Epithelial cell of esophagus (primary cell): ENCODE measurements around the gene PCSK6.

Experiments used
- DNase-seq: peaks from one replicate; pipeline ENCODE4 v3.0.0; 2010; ENCODE audit warnings: low read depth
- H3K4me3 ChIP-seq: 2 replicates; pipeline ENCODE4 v1.5.1; 2011; ENCODE audit warnings: mild to moderate bottlenecking, low read length, control low read depth
- CTCF ChIP-seq: IDR thresholded peaks from 2 replicates; pipeline ENCODE4 v1.5.1; 2011; ENCODE audit warnings: low read depth, mild to moderate bottlenecking, low read length, control low read depth, inconsistent platforms; ENCODE audit not compliant: insufficient read depth; ENCODE audit errors: missing control alignments

PCSK6 gene

GRCh38 chr15:101432982-101433381 is 56.5 kb downstream of the PCSK6 start:
- no peak for TF ChIP-seq CTCF
- DNase-seq: no peak
- H3K4me3 ChIP-seq: no peak overlapping the region

GRCh38 chr15:101431748-101432147 is 57.8 kb downstream of the PCSK6 start:
- TF ChIP-seq CTCF: no peak

GRCh38 chr15:101431301-101431700 is 58.2 kb downstream of the PCSK6 start:
- no peak for DNase-seq
- H3K4me3 ChIP-seq: no peak overlapping the region
- no peak for TF ChIP-seq CTCF

More at GRCh38 chr15:101431748-101432147, 57.8 kb downstream of the PCSK6 start:
- no peak overlapping the region for H3K4me3 ChIP-seq
- no peak for DNase-seq

GRCh38 chr15:101429646-101430045 is 59.9 kb downstream of the PCSK6 start:
- DNase-seq: no peak
- H3K4me3 ChIP-seq: no peak overlapping the region
- no peak for TF ChIP-seq CTCF

GRCh38 chr15:101429191-101429590 is 60.3 kb downstream of the PCSK6 start:
- no peak for DNase-seq
- TF ChIP-seq CTCF: no peak
- H3K4me3 ChIP-seq: no peak overlapping the region

- no peak for TF ChIP-seq CTCF
- H3K4me3 ChIP-seq: no peak overlapping the region
- no peak for DNase-seq
Observed at GRCh38 chr15:101428758-101429157, 60.7 kb downstream of the PCSK6 start.

GRCh38 chr15:101427606-101428487 is 61.7 kb downstream of the PCSK6 start:
- no peak overlapping the region for H3K4me3 ChIP-seq
- DNase-seq: no peak
- TF ChIP-seq CTCF: no peak
